ENCODE measurements around the gene CLDN24. TPM values are rescaled to one million over a fixed set of nuclear protein-coding genes. Genes with fewer than 3 reads are reported as not detected.

CLDN24 gene
- total RNA-seq, 1 donor from 2014 or later, result not detected

DNA sequence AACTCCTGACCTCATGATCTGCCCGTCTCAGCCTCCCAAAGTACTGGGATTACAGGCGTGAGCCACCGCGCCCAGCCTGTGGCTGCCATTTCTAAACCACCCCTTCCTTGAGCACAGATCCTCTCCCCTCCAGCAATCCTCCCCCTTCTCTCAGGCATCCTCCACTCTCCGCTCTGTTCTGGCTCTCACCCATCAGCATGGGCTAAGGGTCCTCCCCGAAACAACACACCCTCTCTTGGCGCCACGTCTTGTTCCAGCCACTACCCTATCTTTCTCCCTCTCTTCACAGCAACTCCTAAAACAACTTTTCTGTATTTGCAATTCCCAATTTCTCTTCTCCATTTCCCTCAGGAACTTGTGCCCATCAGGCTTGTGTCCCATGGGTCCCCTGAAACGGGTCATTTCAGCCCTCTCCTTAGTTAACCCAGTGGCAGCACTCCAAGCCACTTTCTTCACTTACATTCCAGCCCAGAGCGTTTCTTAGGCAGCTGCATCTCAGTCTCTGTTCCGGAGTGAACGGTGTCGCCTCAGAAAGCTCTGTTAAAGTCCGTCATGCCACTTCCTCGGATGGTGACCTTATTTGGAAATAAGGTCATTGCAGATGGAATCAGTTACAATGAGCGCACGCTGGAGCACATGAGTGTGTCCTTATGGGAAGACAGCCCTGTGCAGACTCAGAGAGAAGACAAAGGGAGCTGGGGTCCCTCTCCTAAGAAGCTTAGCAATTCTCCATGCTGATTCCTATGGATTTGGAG, 28.3 kb upstream of the CLDN24 start:
- Mint-ChIP-seq H3K4me3 (no peak overlapping the region), H3K27me3 (peaks cover 7% of the 10 kb centered on the region), H3K4me1 (no peaks in the 10 kb centered on the region), H3K9me3 (no peaks in the 10 kb centered on the region), H3K36me3 (ENCODE audit: low read depth) (no peaks in the 10 kb centered on the region), H3K27ac (no peak overlapping the region)
- ATAC-seq (ENCODE audit: low read depth) (no peak), DNase-seq (no peak)
- CTCF ChIA-PET, result no interaction called here
- POLR2A ChIA-PET, result no interaction called here
- intact Hi-C loops (cut with micrococcal nuclease), result no loop called here
- TF ChIP-seq, protein P1, sequence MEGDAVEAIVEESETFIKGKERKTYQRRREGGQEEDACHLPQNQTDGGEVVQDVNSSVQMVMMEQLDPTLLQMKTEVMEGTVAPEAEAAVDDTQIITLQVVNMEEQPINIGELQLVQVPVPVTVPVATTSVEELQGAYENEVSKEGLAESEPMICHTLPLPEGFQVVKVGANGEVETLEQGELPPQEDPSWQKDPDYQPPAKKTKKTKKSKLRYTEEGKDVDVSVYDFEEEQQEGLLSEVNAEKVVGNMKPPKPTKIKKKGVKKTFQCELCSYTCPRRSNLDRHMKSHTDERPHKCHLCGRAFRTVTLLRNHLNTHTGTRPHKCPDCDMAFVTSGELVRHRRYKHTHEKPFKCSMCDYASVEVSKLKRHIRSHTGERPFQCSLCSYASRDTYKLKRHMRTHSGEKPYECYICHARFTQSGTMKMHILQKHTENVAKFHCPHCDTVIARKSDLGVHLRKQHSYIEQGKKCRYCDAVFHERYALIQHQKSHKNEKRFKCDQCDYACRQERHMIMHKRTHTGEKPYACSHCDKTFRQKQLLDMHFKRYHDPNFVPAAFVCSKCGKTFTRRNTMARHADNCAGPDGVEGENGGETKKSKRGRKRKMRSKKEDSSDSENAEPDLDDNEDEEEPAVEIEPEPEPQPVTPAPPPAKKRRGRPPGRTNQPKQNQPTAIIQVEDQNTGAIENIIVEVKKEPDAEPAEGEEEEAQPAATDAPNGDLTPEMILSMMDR (IDR thresholded peaks at IDR 0.05), result no peak

DNA sequence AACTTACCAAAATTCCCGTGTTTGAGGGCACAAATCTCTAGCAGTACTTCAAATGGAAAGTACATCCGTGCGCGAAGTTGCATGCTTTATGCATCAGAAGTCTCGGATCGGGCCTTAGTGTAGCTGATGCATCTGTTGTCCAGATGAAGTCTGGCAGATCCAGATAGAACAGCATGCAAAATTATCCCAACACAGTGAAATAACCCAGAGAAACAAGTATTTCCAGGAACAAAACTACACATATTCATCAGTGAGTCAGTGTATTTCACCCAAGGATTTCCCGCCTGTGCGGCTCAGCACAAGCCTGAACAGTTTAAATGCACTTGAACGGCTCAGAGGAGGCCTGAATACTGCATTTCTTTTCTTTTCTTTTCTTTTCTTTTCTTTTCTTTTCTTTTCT, 27.4 kb upstream of the CLDN24 start:
- TF ChIP-seq, protein P1 (IDR thresholded peaks at IDR 0.05), result no peak
- Mint-ChIP-seq H3K4me1 (no peaks in the 10 kb centered on the region), H3K27ac (no peak overlapping the region), H3K27me3 (peaks cover 8% of the 10 kb centered on the region), H3K4me3 (no peak overlapping the region), H3K36me3 (ENCODE audit: low read depth) (no peaks in the 10 kb centered on the region), H3K9me3 (no peaks in the 10 kb centered on the region)
- intact Hi-C loops (cut with micrococcal nuclease), result no loop called here
- POLR2A ChIA-PET, result no interaction called here
- CTCF ChIA-PET, result no interaction called here
- no peak for ATAC-seq (ENCODE audit: low read depth)
- no peak for DNase-seq

DNA sequence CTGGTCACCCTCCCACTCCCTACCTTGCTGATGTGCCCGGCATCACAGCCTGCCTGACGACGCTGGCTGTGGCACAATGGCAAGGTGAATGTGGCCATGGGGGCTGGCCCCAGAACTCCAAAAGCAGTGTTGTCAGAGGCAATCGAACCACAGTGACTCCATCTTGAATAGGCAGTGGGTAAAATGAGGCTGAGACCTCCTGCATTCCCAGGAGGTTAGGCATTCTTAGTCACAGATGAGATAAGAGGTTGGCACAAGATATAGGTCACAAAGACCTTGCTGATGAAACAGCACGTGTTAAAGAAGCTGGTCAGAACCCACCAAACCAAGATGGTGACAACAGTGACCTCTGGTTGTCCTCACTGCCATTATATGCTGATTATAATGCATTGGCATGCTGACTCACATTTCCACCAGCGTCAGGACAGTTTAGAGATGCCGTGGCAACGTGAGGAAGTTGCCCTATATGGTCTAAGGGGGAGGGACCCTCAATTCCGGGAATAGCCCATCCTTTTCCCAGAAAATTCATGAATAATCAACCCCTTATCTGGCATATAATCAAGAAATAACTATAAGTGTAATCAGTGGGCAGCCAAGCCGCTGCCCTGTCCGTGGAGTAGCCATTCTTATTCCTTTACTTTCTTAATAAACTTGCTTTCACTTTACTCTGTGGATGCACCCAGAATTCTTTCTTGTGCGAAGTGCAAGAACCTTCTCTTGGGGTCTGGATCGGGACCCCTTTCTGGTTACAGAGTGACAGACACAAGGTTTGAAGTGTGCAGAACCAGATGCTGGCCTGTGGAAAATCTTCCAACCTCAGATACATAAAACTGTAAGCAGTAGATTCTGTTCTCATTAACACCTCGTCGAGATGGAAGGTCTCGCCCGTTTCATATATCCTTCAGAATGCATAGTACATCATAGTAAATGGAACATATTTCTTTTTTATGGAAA, 26.8 kb upstream of the CLDN24 start:
- Mint-ChIP-seq H3K4me3 (no peak overlapping the region), H3K27ac (no peak overlapping the region), H3K9me3 (no peaks in the 10 kb centered on the region), H3K27me3 (peaks cover 11% of the 10 kb centered on the region), H3K36me3 (ENCODE audit: low read depth) (no peaks in the 10 kb centered on the region), H3K4me1 (no peaks in the 10 kb centered on the region)
- DNase-seq (no peak), ATAC-seq (ENCODE audit: low read depth) (no peak)
- TF ChIP-seq, protein P1 (IDR thresholded peaks at IDR 0.05), result no peak
- intact Hi-C loops (cut with micrococcal nuclease), result no loop called here
- ChIA-PET POLR2A (no interaction called here), CTCF (no interaction called here)

DNA sequence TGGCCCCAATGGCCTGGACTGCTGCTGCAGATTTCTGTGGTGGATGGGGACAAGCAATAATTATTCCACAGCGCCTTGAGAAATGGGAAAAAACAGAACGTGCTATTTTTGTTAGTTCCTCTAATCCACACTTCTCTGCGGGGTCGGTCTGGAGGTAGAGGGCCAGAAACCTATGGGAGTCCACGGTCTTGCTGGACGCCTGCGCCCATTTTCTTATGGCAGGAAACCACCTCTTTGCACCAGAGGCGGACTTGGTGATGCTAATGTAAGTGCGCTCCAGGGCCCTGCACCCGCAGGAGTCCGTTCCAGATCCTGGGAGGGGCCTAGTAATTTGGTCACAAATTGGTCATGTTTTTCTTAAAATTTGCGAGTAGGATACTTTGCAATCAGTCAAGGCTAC, 25.9 kb upstream of the CLDN24 start:
- intact Hi-C loops (cut with micrococcal nuclease), result no loop called here

More for the DNA sequence above, 25.9 kb upstream of the CLDN24 start:
- TF ChIP-seq, protein P1 (IDR thresholded peaks at IDR 0.05), result no peak
- no peaks in the 10 kb centered on the region for H3K36me3 Mint-ChIP-seq (ENCODE audit: low read depth)
- ATAC-seq (ENCODE audit: low read depth), result no peak
- CTCF ChIA-PET, result no interaction called here
- no peak for DNase-seq
- H3K4me3 Mint-ChIP-seq, result no peak overlapping the region
- POLR2A ChIA-PET, result no interaction called here
- H3K27ac Mint-ChIP-seq, result no peak overlapping the region
- no peaks in the 10 kb centered on the region for H3K9me3 Mint-ChIP-seq
- H3K27me3 Mint-ChIP-seq, result peaks cover 12% of the 10 kb centered on the region
- peaks cover 2% of the 10 kb centered on the region for H3K4me1 Mint-ChIP-seq
